Stimulated activated CD8-positive, alpha-beta memory T cell treated with anti-CD3 and anti-CD28 coated beads, Interleukin-4, amount 100 ng/mL, for 24 hours (primary cell): ENCODE results near the gene LTBP1.
"Not testable (repeated sequence)": the region's sequence is repeated elsewhere in the genome, so short reads cannot be mapped to it uniquely, and the experiment has no call there.

Source experiments
- DNase-seq: peaks from one replicate; pipeline ENCODE4 v3.0.0-alpha.2; 2020; ENCODE audit warnings: low read depth

The LTBP1 gene

GRCh38 chr2:33225350-33225749, 278.6 kb downstream of the LTBP1 start:
- no peak for DNase-seq

- DNase-seq = no peak
Measured at GRCh38 chr2:33226546-33226945, 279.8 kb downstream of the LTBP1 start.

GRCh38 chr2:33229646-33230045, 282.9 kb downstream of the LTBP1 start:
- DNase-seq = no peak

GRCh38 chr2:33230195-33230594, 283.4 kb downstream of the LTBP1 start:
- DNase-seq = no peak

GRCh38 chr2:33230842-33231241, 284.1 kb downstream of the LTBP1 start:
- DNase-seq = no peak

GRCh38 chr2:33235559-33235958, 288.8 kb downstream of the LTBP1 start:
- not testable (repeated sequence) for DNase-seq

- no peak for DNase-seq
Measured at GRCh38 chr2:33236482-33237385, 290.0 kb downstream of the LTBP1 start.

- DNase-seq = no peak
Measured at GRCh38 chr2:33238111-33238510, 291.4 kb downstream of the LTBP1 start.

GRCh38 chr2:33240178-33240577, 293.4 kb downstream of the LTBP1 start:
- DNase-seq = no peak

GRCh38 chr2:33241072-33241471, 294.3 kb downstream of the LTBP1 start:
- no peak for DNase-seq

- no peak for DNase-seq
Measured at GRCh38 chr2:33241581-33241980, 294.8 kb downstream of the LTBP1 start.

GRCh38 chr2:33242845-33243244, 296.1 kb downstream of the LTBP1 start:
- DNase-seq = no peak

GRCh38 chr2:33246432-33246831, 299.7 kb downstream of the LTBP1 start:
- DNase-seq = no peak

GRCh38 chr2:33247365-33247764, 300.6 kb downstream of the LTBP1 start:
- no peak for DNase-seq

GRCh38 chr2:33250417-33251029, 303.8 kb downstream of the LTBP1 start:
- DNase-seq = no peak

- DNase-seq = no peak
Measured at GRCh38 chr2:33256162-33256755, 309.5 kb downstream of the LTBP1 start.

GRCh38 chr2:33258387-33258786, 311.6 kb downstream of the LTBP1 start:
- DNase-seq = no peak

GRCh38 chr2:33262097-33262496, 315.3 kb downstream of the LTBP1 start:
- DNase-seq = no peak

- no peak for DNase-seq
Measured at GRCh38 chr2:33264766-33265165, 318.0 kb downstream of the LTBP1 start.

GRCh38 chr2:33265584-33266338, 319.0 kb downstream of the LTBP1 start:
- no peak for DNase-seq

GRCh38 chr2:33266467-33266866, 319.7 kb downstream of the LTBP1 start:
- DNase-seq = no peak

- DNase-seq = no peak
Measured at GRCh38 chr2:33267043-33267442, 320.3 kb downstream of the LTBP1 start.
